ENCODE data around the gene COIL. TPM values are rescaled to one million over a fixed set of nuclear protein-coding genes. Genes with fewer than 3 reads are reported as not detected.

Gene COIL
- total RNA-seq, 4 donors from 2014 or later: 8.2 to 15.2 (median 10.0) TPM

DNA sequence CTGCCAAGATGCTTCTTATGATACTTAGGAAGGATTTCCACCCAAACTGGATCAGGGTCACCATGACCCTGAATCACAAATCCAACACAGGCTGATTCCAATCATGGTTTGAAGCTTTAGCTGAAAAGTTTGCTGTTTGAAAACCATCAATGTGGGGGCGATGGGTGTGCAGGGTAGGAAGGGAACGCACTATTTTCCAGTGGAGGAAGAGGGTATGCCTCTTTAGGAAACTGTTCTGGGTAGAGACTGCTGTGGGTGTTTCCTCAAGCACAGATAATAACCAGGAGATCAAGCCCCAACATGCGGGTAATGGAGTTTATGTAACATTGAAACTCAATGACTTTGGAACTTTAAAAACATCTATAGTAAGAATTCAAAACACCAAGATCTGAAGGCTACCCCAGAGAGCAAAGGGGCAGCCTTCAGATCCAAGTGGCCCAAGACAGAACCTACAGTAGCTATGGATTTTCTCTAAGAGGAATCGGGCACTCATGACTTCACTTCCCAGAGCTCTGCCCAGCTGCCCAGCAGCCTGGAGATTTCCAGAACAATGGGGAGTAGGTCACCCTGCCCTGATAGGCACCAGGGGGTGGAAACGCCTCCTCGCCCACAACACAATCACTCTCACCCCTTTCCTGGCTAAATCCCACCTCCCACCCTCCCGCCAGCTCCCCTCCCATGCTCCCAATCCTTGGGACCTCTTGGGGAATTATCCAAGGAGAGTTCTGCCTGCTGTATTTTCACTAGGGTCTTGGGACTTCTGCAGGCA lies 69.8 kb downstream of the COIL start:
- TF ChIP-seq, protein P1, sequence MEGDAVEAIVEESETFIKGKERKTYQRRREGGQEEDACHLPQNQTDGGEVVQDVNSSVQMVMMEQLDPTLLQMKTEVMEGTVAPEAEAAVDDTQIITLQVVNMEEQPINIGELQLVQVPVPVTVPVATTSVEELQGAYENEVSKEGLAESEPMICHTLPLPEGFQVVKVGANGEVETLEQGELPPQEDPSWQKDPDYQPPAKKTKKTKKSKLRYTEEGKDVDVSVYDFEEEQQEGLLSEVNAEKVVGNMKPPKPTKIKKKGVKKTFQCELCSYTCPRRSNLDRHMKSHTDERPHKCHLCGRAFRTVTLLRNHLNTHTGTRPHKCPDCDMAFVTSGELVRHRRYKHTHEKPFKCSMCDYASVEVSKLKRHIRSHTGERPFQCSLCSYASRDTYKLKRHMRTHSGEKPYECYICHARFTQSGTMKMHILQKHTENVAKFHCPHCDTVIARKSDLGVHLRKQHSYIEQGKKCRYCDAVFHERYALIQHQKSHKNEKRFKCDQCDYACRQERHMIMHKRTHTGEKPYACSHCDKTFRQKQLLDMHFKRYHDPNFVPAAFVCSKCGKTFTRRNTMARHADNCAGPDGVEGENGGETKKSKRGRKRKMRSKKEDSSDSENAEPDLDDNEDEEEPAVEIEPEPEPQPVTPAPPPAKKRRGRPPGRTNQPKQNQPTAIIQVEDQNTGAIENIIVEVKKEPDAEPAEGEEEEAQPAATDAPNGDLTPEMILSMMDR (IDR thresholded peaks at IDR 0.05; ENCODE audit: low read depth): no peak

GRCh38 chr17:56890390-56890789 lies 70.5 kb downstream of the COIL start:
- TF ChIP-seq, protein P1 (IDR thresholded peaks at IDR 0.05; ENCODE audit: low read depth): no peak

Other genes with a start within 250 kb of the COIL start
- gene C17orf67, start 127.1 kb downstream of the COIL start, total RNA-seq: 1 to 10 TPM in 2 of 4 donors, under 1 TPM in 1, not detected in 1; 0.66 to 1.3 (median 1.2) TPM
- gene DGKE, start 126.9 kb downstream of the COIL start, total RNA-seq: 10 to 100 TPM in 3 of 4 donors, 1 to 10 TPM in 1; 5.4 to 18.1 (median 10.5) TPM
- 10 to 100 TPM; 36.2 to 73.6 (median 41.2) TPM for gene TRIM25, start 47.0 kb downstream of the COIL start, total RNA-seq
- gene SCPEP1, start 17.1 kb upstream of the COIL start, total RNA-seq: 100 to 1,000 TPM in 1 of 4 donors, 10 to 100 TPM in 3; 22.2 to 156 (median 59.2) TPM
- gene AKAP1, start 124.2 kb upstream of the COIL start, total RNA-seq: 10 to 100 TPM; 31.0 to 36.9 (median 36.3) TPM

All from subcutaneous adipose tissue (tissue), 4 donors.